K562 (cell line): ENCODE results near the gene NPAS1. TPM values are rescaled to one million over a fixed set of nuclear protein-coding genes. Genes with fewer than 3 reads are reported as not detected.

Experiments used
- BMI1 ChIP-seq: fragments of 150-350 bp; IDR thresholded peaks from 2 replicates; pipeline ENCODE4 v1.6.1; 2014; ENCODE audit warnings: low read length
- CHD4 ChIP-seq: fragments of 200-600 bp; sonication (generic); IDR thresholded peaks from 3 replicates; pipeline ENCODE4 v1.6.1; 2012; ENCODE audit warnings: low read depth, mild to moderate bottlenecking, mixed read lengths, low read length, inconsistent platforms; ENCODE audit not compliant: insufficient read depth, insufficient replicate concordance, poor library complexity, severe bottlenecking
- CHD7 ChIP-seq: fragments of 200-600 bp; sonication (generic); IDR thresholded peaks from one replicate; pipeline ENCODE4 v1.6.1; 2012; ENCODE audit warnings: mild to moderate bottlenecking, low read depth, low read length, inconsistent platforms
- ELF2 ChIP-seq: fragments of 250-450 bp; sonication (Bioruptor Pico); IDR thresholded peaks from 2 replicates; pipeline ENCODE4 v1.5.0; 2021; ENCODE audit warnings: mild to moderate bottlenecking
- GABPB2 ChIP-seq: fragments of 250-450 bp; sonication (Bioruptor Pico); conservative IDR thresholded peaks from 2 replicates; pipeline ENCODE4 v1.5.1; 2021; ENCODE audit warnings: mild to moderate bottlenecking
- MBD1 ChIP-seq: fragments of 250-450 bp; sonication (Bioruptor Pico); IDR thresholded peaks from 2 replicates; pipeline ENCODE4 v1.8.0; 2022; ENCODE audit warnings: inconsistent platforms
- SMAD2 ChIP-seq: fragments of 150-350 bp; IDR thresholded peaks from 2 replicates; pipeline ENCODE4 v1.6.1; 2014; ENCODE audit warnings: low read depth, mild to moderate bottlenecking, low read length
- SMARCC2 ChIP-seq: fragments of 450-650 bp; IDR thresholded peaks from 2 replicates; pipeline ENCODE4 v1.6.1; 2017; ENCODE audit warnings: antibody characterized with exemption, moderate library complexity, mild to moderate bottlenecking, low read depth
- TBP ChIP-seq: optimal IDR thresholded peaks from 2 replicates; pipeline ENCODE3; 2011; ENCODE audit warnings: low read depth, low read length, improper control_type of control experiment
- XRCC3 ChIP-seq: fragments of 450-650 bp; IDR thresholded peaks from 2 replicates; pipeline ENCODE4 v1.6.1; 2017; ENCODE audit warnings: mild to moderate bottlenecking, moderate library complexity
- ZNF197 ChIP-seq: fragments of 200-800 bp; sonication (Bioruptor generic); IDR thresholded peaks from 2 replicates; pipeline ENCODE4 v1.6.1; 2016; ENCODE audit warnings: low read depth, missing genetic modification characterization, missing compliant biosample characterization
- ZNF511 ChIP-seq: sonication (generic); formaldehyde crosslinking; IDR thresholded peaks from 2 replicates; pipeline ENCODE4 v1.8.0; 2022; ENCODE audit warnings: mild to moderate bottlenecking, missing genetic modification reagents
- polyA plus RNA-seq, 8 experiments: library from polyadenylated mRNA; depleted of rRNA in 4 of 8; stranded (reverse) in 5 of 8; unstranded in 3 of 8; fragments of >200 nt; fragmentation: Nextera tagmentation in 2 of 8; fragmentation: Illumina TruSeq in 1 of 8; extraction: Ambion mirVana in 2 of 8; extraction: Trizol in 1 of 8; gene quantifications; 2 replicates each; pipeline versions ENCODE4 v1.2.1 to v1.2.3, GENCODE V29; 2011 to 2014; ENCODE audit warnings: inconsistent platforms in 1 of 8, missing spikeins in 1 of 8
- total RNA-seq, 7 experiments: library from RNA; depleted of rRNA in 6 of 7; stranded (reverse); fragments of >200 nt in 6 of 7; fragmentation: Illumina TruSeq in 2 of 7; extraction: Trizol in 2 of 7; gene quantifications; 2 replicates each; pipeline versions ENCODE4 v1.2.1 to v1.2.3, GENCODE V29; 2011 to 2021; ENCODE audit warnings: low replicate concordance in 1 of 7

Gene NPAS1
- total and polyA plus RNA-seq, 9 of the 15 experiments (the other 6 are each of a cell fraction or from before 2014, with no cell fraction given): 0.58 to 5.3 (median 2.0) TPM; not detected in 2

- TF ChIP-seq XRCC3 (no peak), CHD4 (no peak), BMI1 (no peak), SMAD2 (no peak), TBP (peak; percentile 38), ELF2 (CRISPR knock-in tag) (no peak), CHD7 (no peak), ZNF197 (CRISPR knock-in tag) (no peak), MBD1 (CRISPR knock-in tag) (no peak), SMARCC2 (no peak), ZNF511 (CRISPR knock-in tag) (0 out of 2 replicates have a peak, but pooled peaks have one; percentile 22), GABPB2 (CRISPR knock-in tag) (no peak)
Observed at GRCh38 chr19:47035127-47036096, 15.8 kb downstream of the NPAS1 start (continued).
